ENCODE measurements around the gene INAVA. TPM values are rescaled to one million over a fixed set of nuclear protein-coding genes. Genes with fewer than 3 reads are reported as not detected.

The INAVA gene
- total and polyA plus RNA-seq, 2 experiments from 2014 or later: 51.0 to 79.7 TPM

DNA sequence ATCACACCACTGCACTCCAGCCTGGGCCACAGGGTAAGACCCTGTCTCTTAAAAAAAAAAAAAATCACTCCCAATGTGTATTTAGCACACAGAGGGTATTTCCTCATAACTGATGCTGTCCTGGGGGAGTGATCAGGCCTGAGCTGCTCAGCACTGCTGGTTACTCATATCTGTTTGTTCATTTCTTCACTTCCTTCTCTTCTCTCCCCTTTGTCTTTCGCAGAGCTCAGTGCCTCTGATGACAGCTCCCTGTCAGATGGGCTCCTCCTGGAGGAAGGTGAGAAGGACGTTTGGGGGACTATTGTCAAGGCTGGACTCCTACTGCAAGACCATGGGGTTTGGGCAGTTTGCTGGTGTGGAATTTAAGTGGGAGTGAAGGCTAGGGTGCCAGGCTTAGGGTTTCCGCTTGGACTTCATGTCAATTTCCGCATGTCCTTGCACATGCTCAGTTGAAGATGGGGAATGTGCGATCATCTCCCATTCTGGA is 13.0 kb downstream of the INAVA start:
- DNase-seq (ENCODE audit: low spot score): no peak
- no peak overlapping the region for H3K4me3 ChIP-seq
- H3K9me2 ChIP-seq (replicated peaks; ENCODE audit: insufficient read depth): no peaks in the 10 kb centered on the region
- no peaks in the 10 kb centered on the region for H3K27me3 ChIP-seq
- no peak overlapping the region for H3K4me2 ChIP-seq
- H3K36me3 ChIP-seq (replicated peaks; ENCODE audit: insufficient read depth, low read depth): no peaks in the 10 kb centered on the region
- peaks cover 2% of the 10 kb centered on the region for H4K20me1 ChIP-seq (ENCODE audit: insufficient read depth, poor library complexity, severe bottlenecking)
- H3K27ac ChIP-seq: peak overlapping the region; percentile 72
- no peaks in the 10 kb centered on the region for H3K9me3 ChIP-seq (ENCODE audit: low read depth)
- WGBS (ENCODE audit: low lambda C conversion rate, missing lambda C conversion rate): 89% methylated on average over 5 of the region's 5 CpGs
- H3K4me1 ChIP-seq (ENCODE audit: insufficient read depth): peaks cover 8% of the 10 kb centered on the region
- TF ChIP-seq, protein P1, sequence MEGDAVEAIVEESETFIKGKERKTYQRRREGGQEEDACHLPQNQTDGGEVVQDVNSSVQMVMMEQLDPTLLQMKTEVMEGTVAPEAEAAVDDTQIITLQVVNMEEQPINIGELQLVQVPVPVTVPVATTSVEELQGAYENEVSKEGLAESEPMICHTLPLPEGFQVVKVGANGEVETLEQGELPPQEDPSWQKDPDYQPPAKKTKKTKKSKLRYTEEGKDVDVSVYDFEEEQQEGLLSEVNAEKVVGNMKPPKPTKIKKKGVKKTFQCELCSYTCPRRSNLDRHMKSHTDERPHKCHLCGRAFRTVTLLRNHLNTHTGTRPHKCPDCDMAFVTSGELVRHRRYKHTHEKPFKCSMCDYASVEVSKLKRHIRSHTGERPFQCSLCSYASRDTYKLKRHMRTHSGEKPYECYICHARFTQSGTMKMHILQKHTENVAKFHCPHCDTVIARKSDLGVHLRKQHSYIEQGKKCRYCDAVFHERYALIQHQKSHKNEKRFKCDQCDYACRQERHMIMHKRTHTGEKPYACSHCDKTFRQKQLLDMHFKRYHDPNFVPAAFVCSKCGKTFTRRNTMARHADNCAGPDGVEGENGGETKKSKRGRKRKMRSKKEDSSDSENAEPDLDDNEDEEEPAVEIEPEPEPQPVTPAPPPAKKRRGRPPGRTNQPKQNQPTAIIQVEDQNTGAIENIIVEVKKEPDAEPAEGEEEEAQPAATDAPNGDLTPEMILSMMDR (IDR thresholded peaks at IDR 0.05; ENCODE audit: poor library complexity): no peak
- TF ChIP-seq EZH2 (IDR thresholded peaks at IDR 0.05; ENCODE audit: borderline replicate concordance): no peak
- H3K79me2 ChIP-seq: peaks cover 5% of the 10 kb centered on the region
- no peak overlapping the region for H2AFZ ChIP-seq

DNA sequence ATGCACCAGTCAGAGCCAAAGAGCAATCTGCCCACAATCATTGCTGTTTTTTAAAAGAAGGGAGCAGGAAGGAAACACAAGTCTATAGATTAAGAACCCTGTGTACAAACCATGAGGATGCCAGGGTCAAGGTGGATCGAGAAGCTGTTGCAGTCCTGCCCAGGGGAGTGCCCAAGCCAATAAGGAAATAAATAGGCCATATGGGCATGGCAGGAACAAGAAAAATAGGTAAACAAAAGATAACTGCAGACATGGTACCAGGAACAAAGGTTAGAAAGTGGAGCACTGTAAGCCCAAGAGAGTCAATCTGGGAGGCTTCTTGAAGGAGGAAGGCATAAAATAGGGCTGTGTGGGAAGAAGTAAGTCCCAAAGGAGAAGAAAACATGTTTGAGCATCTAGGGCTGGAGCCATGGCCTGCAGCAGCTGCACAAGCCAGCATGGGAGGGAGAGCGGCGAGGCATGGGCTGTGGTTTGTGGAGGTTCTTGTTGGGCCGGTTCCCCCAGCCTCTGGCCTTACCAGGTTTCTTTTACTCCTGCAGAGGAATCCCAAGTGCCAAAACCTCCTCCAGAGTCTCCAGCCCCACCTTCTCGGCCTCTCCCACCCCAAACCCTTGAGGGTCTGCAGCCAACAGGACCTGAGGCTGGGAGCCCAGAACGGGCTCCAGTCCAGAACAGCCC is 13.6 kb downstream of the INAVA start:
- Histone ChIP-seq H2AFZ (no peak overlapping the region), H3K4me1 (ENCODE audit: insufficient read depth) (peaks cover 8% of the 10 kb centered on the region), H3K9me2 (replicated peaks; ENCODE audit: insufficient read depth) (no peaks in the 10 kb centered on the region), H3K79me2 (peaks cover 5% of the 10 kb centered on the region), H3K36me3 (replicated peaks; ENCODE audit: insufficient read depth, low read depth) (no peaks in the 10 kb centered on the region), H3K4me2 (no peak overlapping the region), H3K27ac (peak overlapping the region; percentile 72), H3K27me3 (no peaks in the 10 kb centered on the region), H3K9me3 (ENCODE audit: low read depth) (no peaks in the 10 kb centered on the region), H3K4me3 (no peak overlapping the region), H4K20me1 (ENCODE audit: insufficient read depth, poor library complexity, severe bottlenecking) (peaks cover 2% of the 10 kb centered on the region)
- TF ChIP-seq, protein P1 (IDR thresholded peaks at IDR 0.05; ENCODE audit: poor library complexity): no peak
- TF ChIP-seq EZH2phosphoT487 (IDR thresholded peaks at IDR 0.05; ENCODE audit: low read depth, severe bottlenecking, unreplicated experiment) (no peak), EZH2 (IDR thresholded peaks at IDR 0.05; ENCODE audit: borderline replicate concordance) (no peak)
- 92% methylated on average over 6 of the region's 6 CpGs for WGBS (ENCODE audit: low lambda C conversion rate, missing lambda C conversion rate)
- no peak for DNase-seq (ENCODE audit: low spot score)

DNA sequence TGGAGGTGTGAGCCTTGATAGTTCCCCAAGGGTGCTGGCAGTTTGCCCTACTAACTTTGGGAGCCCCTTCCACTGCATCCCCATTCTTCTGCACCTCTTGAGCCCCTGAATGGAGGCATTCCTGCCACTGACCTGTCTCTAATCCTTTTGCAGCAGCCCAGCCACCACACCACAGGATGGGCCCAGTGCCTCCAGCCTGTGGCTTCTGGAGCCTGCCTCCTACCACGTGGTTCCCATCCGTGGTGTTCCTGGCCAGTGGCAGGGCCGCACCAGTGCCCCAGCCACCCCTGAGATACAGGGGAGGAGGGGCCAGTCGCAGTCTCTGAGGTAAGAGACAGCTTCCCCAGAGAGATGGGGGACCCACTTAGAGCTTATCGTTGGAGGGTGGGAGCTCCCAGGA is 14.4 kb downstream of the INAVA start:
- Histone ChIP-seq H3K27me3 (no peaks in the 10 kb centered on the region), H3K27ac (no peak overlapping the region), H3K9me2 (replicated peaks; ENCODE audit: insufficient read depth) (no peaks in the 10 kb centered on the region), H2AFZ (no peak overlapping the region), H3K4me2 (no peak overlapping the region), H3K4me1 (ENCODE audit: insufficient read depth) (peaks cover 8% of the 10 kb centered on the region), H3K4me3 (no peak overlapping the region), H3K9me3 (ENCODE audit: low read depth) (no peaks in the 10 kb centered on the region), H3K79me2 (peaks cover 5% of the 10 kb centered on the region), H4K20me1 (ENCODE audit: insufficient read depth, poor library complexity, severe bottlenecking) (peaks cover 2% of the 10 kb centered on the region), H3K36me3 (replicated peaks; ENCODE audit: insufficient read depth, low read depth) (no peaks in the 10 kb centered on the region)
- WGBS (ENCODE audit: low lambda C conversion rate, missing lambda C conversion rate): 93% methylated on average over 5 of the region's 5 CpGs
- DNase-seq (ENCODE audit: low spot score): no peak
- TF ChIP-seq EZH2 (IDR thresholded peaks at IDR 0.05; ENCODE audit: borderline replicate concordance): no peak
- TF ChIP-seq EZH2phosphoT487 (IDR thresholded peaks at IDR 0.05; ENCODE audit: low read depth, severe bottlenecking, unreplicated experiment): no peak
- TF ChIP-seq, protein P1 (IDR thresholded peaks at IDR 0.05; ENCODE audit: poor library complexity): no peak
